Testis (tissue), 3 donors: ENCODE results near the gene EIF4B. TPM values are rescaled to one million over a fixed set of nuclear protein-coding genes. Genes with fewer than 3 reads are reported as not detected.
"Not testable (repeated sequence)": the region's sequence is repeated elsewhere in the genome, so short reads cannot be mapped to it uniquely, and the experiment has no call there.

Experiments
- DNase-seq: peaks from one replicate; pipeline ENCODE4 v3.0.0-alpha.2; 2019
- H3K27ac ChIP-seq, 2 donors: fragments of 200-600 bp; sonication (generic); one replicate each; pipeline ENCODE4 v1.5.1; 2019
- H3K27me3 ChIP-seq: fragments of 200-600 bp; sonication (generic); one replicate; pipeline ENCODE4 v1.5.1; 2019
- H3K36me3 ChIP-seq: fragments of 200-600 bp; sonication (generic); one replicate; pipeline ENCODE4 v1.5.1; 2017; ENCODE audit warnings: low read depth; ENCODE audit errors: missing control alignments
- H3K4me1 ChIP-seq: fragments of 200-600 bp; sonication (generic); one replicate; pipeline ENCODE4 v1.5.1; 2019
- H3K4me3 ChIP-seq, 2 donors: fragments of 200-600 bp; sonication (generic); one replicate each; pipeline ENCODE4 v1.5.1; 2017 to 2019
- H3K9me3 ChIP-seq: fragments of 200-600 bp; sonication (generic); one replicate; pipeline ENCODE4 v1.5.1; 2017
- CTCF ChIP-seq, 3 experiments: fragments of 450-650 bp in 2 of 3; fragments of 200-600 bp in 1 of 3; sonication (generic) in 1 of 3; IDR thresholded peaks; one replicate each; pipeline ENCODE4 v1.5.1; 2016 to 2019; ENCODE audit warnings: antibody characterized with exemption in 3 of 3, mild to moderate bottlenecking in 2 of 3, moderate library complexity in 1 of 3
- POLR2A ChIP-seq: fragments of 450-650 bp; IDR thresholded peaks from one replicate; pipeline ENCODE4 v1.6.1; 2017; ENCODE audit warnings: antibody characterized with exemption, mild to moderate bottlenecking, moderate library complexity
- whole genome bisulfite sequencing, 2 donors: methylation state at CpG; one replicate each; pipeline ENCODE4 v1.1.5; 2018; 5-methylcytosine and 5-hydroxymethylcytosine counted together
- intact Hi-C: fragments of 100-400 bp; cut with DNase I; formaldehyde crosslinking; loops from one replicate; pipeline ENCODE4 v1.15.1; 2023; ENCODE audit warnings: low total_unique reads
- polyA plus RNA-seq: library from polyadenylated mRNA; stranded (reverse); fragments of 350-450 nt; fragmentation: Illumina TruSeq; extraction: RNeasy Lipid Tissue Mini Kit (QIAGEN cat#74804); gene quantifications from one replicate; pipeline ENCODE4 v1.2.3, GENCODE V29; 2014; ENCODE audit warnings: low read depth, low replicate concordance; ENCODE audit not compliant: insufficient read depth
- total RNA-seq, 2 donors: library from RNA; depleted of rRNA; stranded (reverse); fragments of >200 nt; gene quantifications; one replicate each; pipeline ENCODE4 v1.2.3, GENCODE V29; 2016

The EIF4B gene
- total and polyA plus RNA-seq, 3 donors from 2014 or later = 219 to 305 (median 249) TPM

- Histone ChIP-seq H3K9me3 (no peaks in the 10 kb centered on the region), H3K27ac (no peak overlapping the region), H3K4me3 (no peak overlapping the region), H3K4me1 (no peaks in the 10 kb centered on the region), H3K27me3 (no peaks in the 10 kb centered on the region), H3K36me3 (no peaks in the 10 kb centered on the region)
- DNase-seq = peak; percentile 94
- no peak for TF ChIP-seq POLR2A
- TF ChIP-seq CTCF (IDR thresholded peaks at IDR 0.05) = peak; percentile 88 to 98 (median 94)
- intact Hi-C loops = loop anchor here (5.0 kb wide), 1 partner anchor 94 kb away; no protein-coding TSS in a partner anchor
- 43 to 61% methylated on average over 11 to 13 of the region's 13 CpGs for WGBS, 2 donors
Measured at GRCh38 chr12:52980650-52981423, 25.4 kb upstream of the EIF4B start.

GRCh38 chr12:52984136-52984535 is 22.1 kb upstream of the EIF4B start:
- Histone ChIP-seq H3K4me1 (no peaks in the 10 kb centered on the region), H3K27ac (no peak overlapping the region), H3K9me3 (no peaks in the 10 kb centered on the region), H3K4me3 (no peak overlapping the region), H3K27me3 (no peaks in the 10 kb centered on the region), H3K36me3 (no peaks in the 10 kb centered on the region)
- 73 to 82% methylated on average over 1 of the region's 1 CpG for WGBS, 2 donors
- no peak for DNase-seq
- no peak for TF ChIP-seq POLR2A
- TF ChIP-seq CTCF (IDR thresholded peaks at IDR 0.05) = no peak
- intact Hi-C loops = loop anchor here (5.0 kb wide), 1 partner anchor 97 kb away; no protein-coding TSS in a partner anchor

- TF ChIP-seq CTCF (IDR thresholded peaks at IDR 0.05) = no peak
- TF ChIP-seq POLR2A = no peak
- 90 to 92% methylated on average over 6 of the region's 6 CpGs for WGBS, 2 donors
- DNase-seq = no peak
- H3K27me3 ChIP-seq = no peaks in the 10 kb centered on the region
- H3K4me3 ChIP-seq = no peak overlapping the region
- no peaks in the 10 kb centered on the region for H3K9me3 ChIP-seq
- no peaks in the 10 kb centered on the region for H3K36me3 ChIP-seq
- no peaks in the 10 kb centered on the region for H3K4me1 ChIP-seq
- H3K27ac ChIP-seq = no peak overlapping the region
- intact Hi-C loops = no loop called here
Measured at GRCh38 chr12:52988898-52989297, 17.4 kb upstream of the EIF4B start.

- H3K36me3 ChIP-seq = no peaks in the 10 kb centered on the region
- no peak for DNase-seq
- H3K9me3 ChIP-seq = no peaks in the 10 kb centered on the region
- no peak overlapping the region for H3K27ac ChIP-seq
- intact Hi-C loops = no loop called here
- no peaks in the 10 kb centered on the region for H3K27me3 ChIP-seq
- H3K4me3 ChIP-seq = no peak overlapping the region
- no peaks in the 10 kb centered on the region for H3K4me1 ChIP-seq
- TF ChIP-seq POLR2A (no peak), CTCF (IDR thresholded peaks at IDR 0.05) (no peak)
- 89 to 92% methylated on average over 4 of the region's 4 CpGs for WGBS, 2 donors
Measured at GRCh38 chr12:52990206-52990605, 16.1 kb upstream of the EIF4B start.

GRCh38 chr12:52992240-52992639 is 14.0 kb upstream of the EIF4B start:
- H3K36me3 ChIP-seq, H3K27me3 ChIP-seq, H3K4me3 ChIP-seq, DNase-seq, intact Hi-C loops, H3K9me3 ChIP-seq, H3K4me1 ChIP-seq, H3K27ac ChIP-seq: not testable (repeated sequence)
- 92 to 94% methylated on average over 5 of the region's 5 CpGs for WGBS, 2 donors
